ENCODE data around the gene MRPL20.
"Not testable (repeated sequence)": the region's sequence is repeated elsewhere in the genome, so short reads cannot be mapped to it uniquely, and the experiment has no call there.

GRCh38 chr1:1370094-1370493 is 37.0 kb downstream of the MRPL20 start:
- TF ChIP-seq CTCF, POLR2A, EP300 (IDR thresholded peaks at IDR 0.05): not testable (repeated sequence)
